Measurements from ENCODE around the gene SLC25A25. TPM values are rescaled to one million over a fixed set of nuclear protein-coding genes. Genes with fewer than 3 reads are reported as not detected.

Gene SLC25A25
- total and polyA plus RNA-seq, 9 of the 15 experiments (the other 6 are each of a cell fraction or from before 2014, with no cell fraction given): 0.07 to 35.9 (median 23.2) TPM

GRCh38 chr9:128143525-128144238, 75.7 kb downstream of the SLC25A25 start (continued):
- no peak for TF ChIP-seq ZHX1 (conservative IDR thresholded peaks at IDR 0.05; ENCODE audit: low read length)
- no peak for TF ChIP-seq ZNF76 (CRISPR knock-in tag; IDR thresholded peaks at IDR 0.05; ENCODE audit: borderline replicate concordance)
- TF ChIP-seq HDAC1 (IDR thresholded peaks at IDR 0.05): peak in 1 of 2 experiments; percentile 22; a peak in 1 of 4 replicates
- TF ChIP-seq SOX6 (IDR thresholded peaks at IDR 0.05): peak; percentile 65
- no peak for TF ChIP-seq PHF21A (IDR thresholded peaks at IDR 0.05; ENCODE audit: borderline replicate concordance, low read depth)
- TF ChIP-seq HBP1 (CRISPR knock-in tag; IDR thresholded peaks at IDR 0.05): no peak
- TF ChIP-seq MTA2 (IDR thresholded peaks at IDR 0.05; ENCODE audit: low read depth): peak; percentile 43; the same call in 1 of the 2 replicates
- no peak for TF ChIP-seq NFATC3 (IDR thresholded peaks at IDR 0.05)
- TF ChIP-seq PTRF (tag; IDR thresholded peaks at IDR 0.05): no peak
- no peak for TF ChIP-seq ZNF384 (IDR thresholded peaks at IDR 0.05; ENCODE audit: low read depth, low read length)
- TF ChIP-seq CBX1 (IDR thresholded peaks at IDR 0.05; ENCODE audit: low read depth): no peak
- TF ChIP-seq ZNF121 (CRISPR knock-in tag; conservative IDR thresholded peaks at IDR 0.05): no peak
- no peak for TF ChIP-seq HDAC8 (tag; IDR thresholded peaks at IDR 0.05)
- no peak for TF ChIP-seq BMI1 (IDR thresholded peaks at IDR 0.05; ENCODE audit: low read length)
- TF ChIP-seq TCF7L2 (IDR thresholded peaks at IDR 0.05; ENCODE audit: low read depth, low read length): no peak
- TF ChIP-seq CREM (IDR thresholded peaks at IDR 0.05; ENCODE audit: low read depth): no peak
- TF ChIP-seq TCF15 (CRISPR knock-in tag; IDR thresholded peaks at IDR 0.05): no peak
- TF ChIP-seq ARID1B (IDR thresholded peaks at IDR 0.05): peak; percentile 80
- no peak for TF ChIP-seq POLR2B (IDR thresholded peaks at IDR 0.05; ENCODE audit: low read depth, partially characterized antibody)
- TF ChIP-seq ZBTB11 (CRISPR knock-in tag; IDR thresholded peaks at IDR 0.05): 0 out of 6 replicates have a peak, but pooled peaks of 1 of the 3 experiments have one; percentile 45
